Ascending aorta (tissue), 2 donors: ENCODE results near the gene ZNRF3. TPM values are rescaled to one million over a fixed set of nuclear protein-coding genes. Genes with fewer than 3 reads are reported as not detected.

Experiments
- DNase-seq, 2 donors: peaks; one replicate each; pipeline ENCODE4 v3.0.0-alpha.2; 2019; ENCODE audit warnings: low spot score in 2 of 2
- H3K27ac ChIP-seq, 2 donors: fragments of 200-600 bp; sonication (generic); one replicate each; pipeline ENCODE4 v1.5.1; 2016 to 2017; ENCODE audit warnings: mild to moderate bottlenecking in 1 of 2
- H3K27me3 ChIP-seq: fragments of 200-600 bp; sonication (generic); one replicate; pipeline ENCODE4 v1.5.1; 2017
- H3K36me3 ChIP-seq, 2 donors: fragments of 200-600 bp; sonication (generic); one replicate each; pipeline ENCODE4 v1.5.1; 2016
- H3K4me1 ChIP-seq, 2 donors: fragments of 200-600 bp; sonication (generic); one replicate each; pipeline ENCODE4 v1.5.1; 2016 to 2017; ENCODE audit warnings: mild to moderate bottlenecking in 1 of 2
- H3K4me3 ChIP-seq, 2 donors: fragments of 200-600 bp; sonication (generic); one replicate each; pipeline ENCODE4 v1.5.1; 2016 to 2017; ENCODE audit warnings: mild to moderate bottlenecking in 1 of 2
- H3K9me3 ChIP-seq, 2 donors: fragments of 200-600 bp; sonication (generic); one replicate each; pipeline ENCODE4 v1.5.1; 2016
- intact Hi-C: fragments of 100-400 bp; cut with DNase I; formaldehyde crosslinking; loops from one replicate; pipeline ENCODE4 v1.15.1; 2023
- total RNA-seq: library from RNA; depleted of rRNA; stranded (reverse); fragments of >200 nt; gene quantifications from one replicate; pipeline ENCODE4 v1.1.0, GENCODE V29; 2016
- TF ChIP-seq, protein P1 (sequence below), 3 experiments: fragments of 200-600 bp in 2 of 3; fragments of 450-650 bp in 1 of 3; sonication (generic) in 2 of 3; IDR thresholded peaks; one replicate each; pipeline ENCODE4 v1.5.1; 2016 to 2019; ENCODE audit warnings: antibody characterized with exemption in 3 of 3, mild to moderate bottlenecking in 1 of 3, moderate library complexity in 1 of 3

Gene ZNRF3
- total RNA-seq, 1 donor from 2014 or later: 49.1 TPM

DNA sequence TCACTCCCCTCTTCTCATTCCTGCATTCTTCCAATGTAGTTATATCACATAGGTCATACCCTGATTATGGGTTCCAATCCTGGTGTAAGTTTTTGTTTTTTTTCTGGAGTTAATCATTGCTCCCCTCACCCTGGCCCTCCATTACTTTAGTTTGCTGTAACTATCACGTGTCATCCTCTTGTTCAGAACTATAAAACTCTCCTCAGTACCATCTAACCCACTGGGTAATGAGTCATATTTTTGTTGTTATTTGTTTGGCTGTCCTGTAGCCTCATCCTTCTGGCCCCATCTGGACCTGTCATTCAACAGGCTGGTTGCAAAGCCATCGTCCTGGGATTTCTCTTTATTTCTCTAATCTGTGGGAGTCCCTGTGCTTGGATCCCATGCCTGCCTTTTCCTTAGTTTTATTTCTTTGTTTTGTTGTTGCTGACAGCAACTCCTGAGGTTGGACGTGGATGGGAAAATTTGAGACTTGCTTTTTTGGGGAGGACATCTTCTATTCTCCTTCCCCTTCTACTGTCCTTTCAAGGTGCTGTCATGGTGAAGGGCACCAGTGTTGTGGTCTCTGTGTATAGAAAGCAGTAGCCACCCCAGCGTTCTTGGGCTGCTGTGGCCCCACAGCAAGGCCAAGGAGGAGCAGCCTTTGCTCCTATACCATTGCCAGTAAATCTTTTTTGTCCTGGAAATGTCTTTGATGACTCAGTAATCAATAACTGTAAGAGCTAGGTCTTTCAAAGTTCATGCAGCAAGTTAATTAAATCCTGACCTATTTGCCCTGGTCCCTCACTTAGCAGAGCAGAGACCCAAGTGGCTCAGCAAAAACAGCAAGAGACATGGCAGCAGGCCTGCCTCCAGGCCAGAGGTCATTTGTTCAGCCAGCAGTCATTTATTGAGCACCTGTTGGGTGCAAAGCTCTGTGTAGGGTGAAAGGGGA is 95.8 kb downstream of the ZNRF3 start:
- peaks cover 6 to 23% of the 10 kb centered on the region in 2 donors for H3K4me1 ChIP-seq
- DNase-seq: no peak
- H3K9me3 ChIP-seq: no peaks in the 10 kb centered on the region
- TF ChIP-seq, protein P1, sequence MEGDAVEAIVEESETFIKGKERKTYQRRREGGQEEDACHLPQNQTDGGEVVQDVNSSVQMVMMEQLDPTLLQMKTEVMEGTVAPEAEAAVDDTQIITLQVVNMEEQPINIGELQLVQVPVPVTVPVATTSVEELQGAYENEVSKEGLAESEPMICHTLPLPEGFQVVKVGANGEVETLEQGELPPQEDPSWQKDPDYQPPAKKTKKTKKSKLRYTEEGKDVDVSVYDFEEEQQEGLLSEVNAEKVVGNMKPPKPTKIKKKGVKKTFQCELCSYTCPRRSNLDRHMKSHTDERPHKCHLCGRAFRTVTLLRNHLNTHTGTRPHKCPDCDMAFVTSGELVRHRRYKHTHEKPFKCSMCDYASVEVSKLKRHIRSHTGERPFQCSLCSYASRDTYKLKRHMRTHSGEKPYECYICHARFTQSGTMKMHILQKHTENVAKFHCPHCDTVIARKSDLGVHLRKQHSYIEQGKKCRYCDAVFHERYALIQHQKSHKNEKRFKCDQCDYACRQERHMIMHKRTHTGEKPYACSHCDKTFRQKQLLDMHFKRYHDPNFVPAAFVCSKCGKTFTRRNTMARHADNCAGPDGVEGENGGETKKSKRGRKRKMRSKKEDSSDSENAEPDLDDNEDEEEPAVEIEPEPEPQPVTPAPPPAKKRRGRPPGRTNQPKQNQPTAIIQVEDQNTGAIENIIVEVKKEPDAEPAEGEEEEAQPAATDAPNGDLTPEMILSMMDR (IDR thresholded peaks at IDR 0.05): no peak
- peak overlapping the region in 1 of 2 donors; percentile 55 for H3K27ac ChIP-seq
- intact Hi-C loops: loop anchor here (5.0 kb wide), 1 partner anchor 97 kb away; the partner anchor contains the start of gene ZNRF3
- H3K27me3 ChIP-seq: no peaks in the 10 kb centered on the region
- H3K4me3 ChIP-seq: no peak overlapping the region
- no peaks in the 10 kb centered on the region for H3K36me3 ChIP-seq

DNA sequence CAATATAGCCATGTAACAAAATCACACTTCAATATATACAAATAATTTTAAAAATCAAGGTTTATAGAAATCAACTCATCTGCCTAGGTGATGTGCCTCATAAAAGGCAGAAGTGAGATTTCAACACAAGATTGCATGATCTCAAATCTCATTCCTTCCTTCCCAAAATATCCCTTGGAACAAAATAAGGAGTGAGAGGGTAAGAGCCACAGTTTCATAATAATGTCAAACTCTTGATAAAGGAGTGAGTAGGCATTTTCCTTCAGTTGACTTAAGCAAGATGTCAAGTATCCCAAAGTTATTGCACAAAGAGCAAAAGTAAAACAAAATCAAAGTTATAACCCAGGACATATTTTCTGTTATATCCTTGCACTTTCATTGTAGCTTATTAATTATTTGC is 97.0 kb downstream of the ZNRF3 start:
- Histone ChIP-seq H3K27me3 (no peaks in the 10 kb centered on the region), H3K4me3 (no peak overlapping the region), H3K27ac (peak overlapping the region in 1 of 2 donors; percentile 55), H3K9me3 (no peaks in the 10 kb centered on the region), H3K36me3 (no peaks in the 10 kb centered on the region), H3K4me1 (peaks cover 6 to 23% of the 10 kb centered on the region in 2 donors)
- no peak for DNase-seq
- intact Hi-C loops: no loop called here
- TF ChIP-seq, protein P1 (IDR thresholded peaks at IDR 0.05): no peak

DNA sequence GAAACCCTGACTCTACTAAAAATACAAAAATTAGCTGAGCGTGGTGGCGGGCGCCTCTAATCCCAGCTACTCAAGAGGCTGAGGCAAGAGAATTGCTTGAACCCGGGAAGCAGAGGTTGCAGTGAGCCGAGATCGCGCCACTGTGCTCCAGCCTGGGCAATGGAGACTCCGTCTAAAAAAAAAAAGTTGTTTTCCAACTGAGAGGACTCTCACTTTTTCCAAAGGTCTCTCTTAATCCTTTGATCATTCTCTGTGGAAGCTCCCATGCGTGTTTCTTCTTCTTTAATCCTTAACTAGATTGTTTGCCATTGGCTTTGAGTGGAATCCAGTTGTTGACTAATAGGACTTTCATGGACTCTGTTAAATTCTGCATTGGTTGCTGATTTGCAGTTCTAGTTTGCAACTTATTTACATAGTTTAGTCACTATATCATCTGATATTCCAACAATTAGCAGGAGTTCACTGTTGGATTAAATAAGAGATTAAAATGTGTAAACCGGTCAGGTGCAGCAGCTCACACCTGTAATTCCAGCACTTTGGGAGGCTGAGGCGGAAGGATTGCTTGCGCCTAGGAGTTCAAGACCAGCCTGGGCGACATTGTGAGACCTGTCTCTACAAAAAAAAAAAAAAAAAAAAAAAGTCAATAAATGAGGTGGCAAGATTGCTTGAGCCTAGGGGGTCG is 98.6 kb downstream of the ZNRF3 start:
- no peaks in the 10 kb centered on the region for H3K9me3 ChIP-seq
- no peaks in the 10 kb centered on the region for H3K27me3 ChIP-seq
- no peaks in the 10 kb centered on the region for H3K36me3 ChIP-seq
- peaks cover 2 to 17% of the 10 kb centered on the region in 2 donors for H3K4me1 ChIP-seq
- no peak overlapping the region for H3K27ac ChIP-seq
- TF ChIP-seq, protein P1 (IDR thresholded peaks at IDR 0.05): no peak
- DNase-seq: no peak
- no peak overlapping the region for H3K4me3 ChIP-seq
- intact Hi-C loops: no loop called here

DNA sequence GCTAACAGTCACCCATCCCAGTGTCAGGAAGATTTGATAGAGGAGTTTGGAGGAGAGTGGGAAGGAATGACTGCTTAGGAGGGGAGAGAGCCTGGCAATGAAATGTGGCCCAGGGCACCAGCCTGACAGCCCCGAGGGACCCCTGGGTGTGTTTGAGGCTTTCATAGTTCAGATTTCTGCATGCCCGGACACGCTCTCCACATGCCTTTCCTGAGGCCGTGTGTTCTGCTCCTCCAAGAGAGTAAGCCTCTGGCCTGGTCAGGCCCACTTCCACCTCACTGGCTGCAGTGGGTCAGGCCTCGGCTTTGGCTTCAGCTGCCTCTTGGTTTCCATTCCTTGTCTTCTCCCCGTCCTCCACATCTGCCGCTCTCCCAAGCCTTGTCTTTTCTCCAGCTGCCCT is 99.8 kb downstream of the ZNRF3 start:
- Histone ChIP-seq H3K36me3 (no peaks in the 10 kb centered on the region), H3K4me3 (no peak overlapping the region), H3K4me1 (peaks cover 2 to 19% of the 10 kb centered on the region in 2 donors), H3K27ac (no peak overlapping the region), H3K9me3 (no peaks in the 10 kb centered on the region), H3K27me3 (no peaks in the 10 kb centered on the region)
- TF ChIP-seq, protein P1 (IDR thresholded peaks at IDR 0.05): no peak
- intact Hi-C loops: no loop called here
- DNase-seq: no peak

DNA sequence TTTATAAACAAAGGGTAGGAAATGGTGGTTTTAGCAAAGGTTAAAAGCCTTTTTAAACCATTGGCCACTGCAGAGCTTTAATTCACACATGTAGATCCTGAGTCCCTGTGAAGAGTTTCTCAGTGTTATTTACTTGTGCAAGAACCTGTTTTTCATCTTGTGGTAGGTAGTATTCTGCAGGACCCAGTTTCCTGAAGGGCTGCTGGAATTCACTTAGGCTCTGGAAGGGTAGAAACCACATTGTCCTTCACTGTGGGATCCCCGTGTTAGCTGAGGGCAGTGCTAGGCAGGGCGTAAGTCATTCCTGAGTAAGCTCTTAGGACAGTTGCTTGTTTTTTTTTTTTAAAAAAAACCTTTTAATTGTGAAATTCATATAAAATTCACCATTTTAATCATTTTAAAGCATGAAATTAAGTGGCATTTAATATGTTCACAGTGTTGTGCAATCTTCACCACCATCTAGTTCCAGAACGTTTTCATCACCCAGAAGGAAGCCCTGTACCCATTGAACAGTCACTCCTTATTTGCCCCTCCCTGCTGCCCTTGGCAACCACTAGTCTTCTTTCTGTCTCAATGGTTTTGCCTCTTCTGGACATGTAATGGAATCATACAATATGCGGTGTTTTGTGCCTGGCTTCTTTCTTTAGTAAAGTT is 100.5 kb downstream of the ZNRF3 start:
- DNase-seq: no peak
- Histone ChIP-seq H3K27ac (no peak overlapping the region), H3K36me3 (no peaks in the 10 kb centered on the region), H3K27me3 (no peaks in the 10 kb centered on the region), H3K9me3 (no peaks in the 10 kb centered on the region), H3K4me3 (no peak overlapping the region), H3K4me1 (peaks cover 7 to 22% of the 10 kb centered on the region in 2 donors)
- TF ChIP-seq, protein P1 (IDR thresholded peaks at IDR 0.05): no peak
- intact Hi-C loops: no loop called here
